Mesothelial cell of epicardium (in vitro differentiated cells): Measurements from ENCODE around the gene DISC1. TPM values are rescaled to one million over a fixed set of nuclear protein-coding genes. Genes with fewer than 3 reads are reported as not detected.

Experiments
- DNase-seq, 2 experiments: peaks; one replicate each; pipeline ENCODE4 v3.0.0; 2021; ENCODE audit warnings: low spot score in 2 of 2; ENCODE audit not compliant: unreplicated experiment in 2 of 2
- H3K27ac Mint-ChIP-seq: 2 replicates; pipeline ENCODE4 v1.8.0; 2021; ENCODE audit warnings: mixed read lengths
- H3K27me3 Mint-ChIP-seq: 2 replicates; pipeline ENCODE4 v1.8.0; 2021; ENCODE audit warnings: low read depth, mixed read lengths
- H3K36me3 Mint-ChIP-seq: 2 replicates; pipeline ENCODE4 v1.8.0; 2021; ENCODE audit warnings: mixed read lengths
- H3K4me1 Mint-ChIP-seq: 2 replicates; pipeline ENCODE4 v1.8.0; 2021; ENCODE audit warnings: mixed read lengths
- H3K4me3 Mint-ChIP-seq: 2 replicates; pipeline ENCODE4 v1.8.0; 2021; ENCODE audit warnings: mild to moderate bottlenecking, moderate library complexity, mixed read lengths
- H3K9me3 Mint-ChIP-seq: 2 replicates; pipeline ENCODE4 v1.8.0; 2021; ENCODE audit warnings: mixed read lengths
- total RNA-seq: library from RNA; stranded (reverse); gene quantifications from 3 replicates; pipeline ENCODE4 v1.2.1, GENCODE V29; 2021
- TF ChIP-seq, protein P1 (sequence below): fragments of 200-600 bp; sonication (generic); IDR thresholded peaks from one replicate; pipeline ENCODE4 v1.5.0; 2021; ENCODE audit warnings: antibody characterized with exemption; ENCODE audit not compliant: unreplicated experiment

DISC1 gene
- total RNA-seq, 1 donor from 2014 or later, result 9.1 TPM

DNA sequence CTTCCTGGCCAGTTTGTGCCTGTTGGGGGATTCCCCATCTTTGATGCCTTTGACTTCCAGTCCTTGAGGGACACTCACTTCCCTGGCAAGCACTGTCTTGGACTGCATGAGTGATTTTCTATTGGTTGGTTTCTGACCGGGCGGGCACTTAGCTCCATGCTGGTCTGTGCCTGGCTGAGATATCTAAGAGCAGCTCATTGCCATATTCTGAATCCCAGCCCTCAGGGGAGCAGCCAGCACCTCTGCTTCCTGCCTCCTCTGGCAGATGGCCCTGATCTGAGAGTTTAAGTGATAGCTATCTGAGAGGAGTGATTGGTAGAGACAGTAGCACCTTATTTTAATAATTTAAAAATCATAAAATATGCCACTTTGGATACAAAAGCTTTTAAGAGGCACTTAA is 52.5 kb downstream of the DISC1 start:
- H3K9me3 Mint-ChIP-seq, result no peaks in the 10 kb centered on the region
- no peak overlapping the region for H3K27ac Mint-ChIP-seq

DNA sequence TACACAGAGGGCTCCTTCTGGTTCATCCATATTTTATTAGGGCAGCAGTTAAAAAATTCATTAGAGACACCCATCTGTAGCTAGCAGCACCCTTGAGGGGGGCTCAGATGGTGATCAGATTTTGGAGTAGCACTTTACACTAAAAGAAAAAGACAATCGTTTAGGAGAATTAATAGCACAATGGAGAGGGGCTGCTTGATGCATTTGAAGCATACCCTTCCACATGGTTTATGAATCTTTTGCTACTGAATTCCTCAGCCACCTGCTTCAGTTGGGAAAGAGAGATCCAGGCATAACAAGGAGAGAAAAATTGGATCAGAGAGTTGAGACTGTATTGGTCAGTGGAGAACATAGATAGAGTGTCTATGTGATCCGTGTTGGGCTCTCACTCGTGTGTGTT is 54.4 kb downstream of the DISC1 start:
- no peaks in the 10 kb centered on the region for H3K27me3 Mint-ChIP-seq
- H3K4me1 Mint-ChIP-seq, result peaks cover 18% of the 10 kb centered on the region
- H3K4me3 Mint-ChIP-seq, result no peak overlapping the region
- H3K36me3 Mint-ChIP-seq, result peaks cover 1% of the 10 kb centered on the region
- TF ChIP-seq, protein P1, sequence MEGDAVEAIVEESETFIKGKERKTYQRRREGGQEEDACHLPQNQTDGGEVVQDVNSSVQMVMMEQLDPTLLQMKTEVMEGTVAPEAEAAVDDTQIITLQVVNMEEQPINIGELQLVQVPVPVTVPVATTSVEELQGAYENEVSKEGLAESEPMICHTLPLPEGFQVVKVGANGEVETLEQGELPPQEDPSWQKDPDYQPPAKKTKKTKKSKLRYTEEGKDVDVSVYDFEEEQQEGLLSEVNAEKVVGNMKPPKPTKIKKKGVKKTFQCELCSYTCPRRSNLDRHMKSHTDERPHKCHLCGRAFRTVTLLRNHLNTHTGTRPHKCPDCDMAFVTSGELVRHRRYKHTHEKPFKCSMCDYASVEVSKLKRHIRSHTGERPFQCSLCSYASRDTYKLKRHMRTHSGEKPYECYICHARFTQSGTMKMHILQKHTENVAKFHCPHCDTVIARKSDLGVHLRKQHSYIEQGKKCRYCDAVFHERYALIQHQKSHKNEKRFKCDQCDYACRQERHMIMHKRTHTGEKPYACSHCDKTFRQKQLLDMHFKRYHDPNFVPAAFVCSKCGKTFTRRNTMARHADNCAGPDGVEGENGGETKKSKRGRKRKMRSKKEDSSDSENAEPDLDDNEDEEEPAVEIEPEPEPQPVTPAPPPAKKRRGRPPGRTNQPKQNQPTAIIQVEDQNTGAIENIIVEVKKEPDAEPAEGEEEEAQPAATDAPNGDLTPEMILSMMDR, result no peak
- no peak for DNase-seq
- no peaks in the 10 kb centered on the region for H3K9me3 Mint-ChIP-seq
- no peak overlapping the region for H3K27ac Mint-ChIP-seq

More for the DNA sequence above, 52.5 kb downstream of the DISC1 start:
- H3K27me3 Mint-ChIP-seq, result no peaks in the 10 kb centered on the region
- peaks cover 18% of the 10 kb centered on the region for H3K4me1 Mint-ChIP-seq
- H3K36me3 Mint-ChIP-seq, result no peaks in the 10 kb centered on the region
- H3K4me3 Mint-ChIP-seq, result no peak overlapping the region
- DNase-seq, result no peak
- TF ChIP-seq, protein P1, result no peak

GRCh38 chr1:231682779-231683178 is 56.2 kb downstream of the DISC1 start:
- no peak for DNase-seq
- TF ChIP-seq, protein P1, result no peak
- Mint-ChIP-seq H3K4me3 (no peak overlapping the region), H3K9me3 (peaks cover 7% of the 10 kb centered on the region), H3K27me3 (no peaks in the 10 kb centered on the region), H3K36me3 (peaks cover 7% of the 10 kb centered on the region), H3K27ac (no peak overlapping the region), H3K4me1 (peaks cover 6% of the 10 kb centered on the region)

GRCh38 chr1:231683439-231684165 is 57.0 kb downstream of the DISC1 start:
- Mint-ChIP-seq H3K27me3 (no peaks in the 10 kb centered on the region), H3K27ac (no peak overlapping the region), H3K9me3 (peaks cover 7% of the 10 kb centered on the region), H3K4me3 (no peak overlapping the region), H3K4me1 (peaks cover 3% of the 10 kb centered on the region), H3K36me3 (peaks cover 7% of the 10 kb centered on the region)
- TF ChIP-seq, protein P1, result no peak
- DNase-seq, result no peak

DNA sequence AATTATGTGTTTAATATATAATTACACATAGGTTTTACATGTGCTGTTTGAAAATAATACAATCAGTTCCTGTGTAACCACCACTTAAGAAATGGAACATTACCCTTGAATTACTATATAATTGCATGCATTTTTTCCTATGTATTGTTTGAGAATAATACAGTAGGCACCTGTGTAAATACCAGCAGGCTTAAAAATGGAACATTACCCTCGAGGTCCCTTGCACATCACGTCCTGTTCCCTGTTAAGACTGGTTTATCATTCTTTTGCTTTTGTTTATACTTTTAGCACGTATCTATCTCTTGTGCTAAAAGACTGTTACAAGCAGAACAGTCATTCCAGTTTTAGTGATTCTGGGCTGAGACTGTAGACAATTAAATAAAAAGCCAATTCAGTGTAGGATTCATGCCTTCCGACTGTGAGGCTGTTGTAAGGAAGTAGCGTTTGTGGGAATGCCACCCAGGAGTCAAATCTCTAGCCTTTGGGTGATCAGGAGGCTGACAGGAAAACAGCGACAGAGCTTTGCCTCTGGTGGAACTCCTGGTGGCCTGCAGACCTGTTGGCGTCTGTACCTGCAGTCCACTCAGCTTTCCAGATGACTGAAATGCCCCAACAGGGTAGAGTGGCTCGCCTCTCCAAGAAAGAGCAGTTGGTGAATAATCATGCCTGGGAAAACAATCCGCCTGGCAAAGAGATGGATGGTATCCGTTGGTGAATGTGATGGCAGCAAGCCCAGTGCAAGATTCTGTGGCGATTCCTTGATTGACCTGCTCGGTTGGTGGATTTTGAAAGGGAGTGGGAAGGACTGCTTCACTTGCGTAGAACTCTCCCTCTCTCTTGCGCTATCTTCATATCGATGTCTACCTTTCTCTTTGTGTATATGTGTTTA is 58.0 kb downstream of the DISC1 start:
- Mint-ChIP-seq H3K27ac (no peak overlapping the region), H3K4me3 (no peak overlapping the region), H3K36me3 (peaks cover 7% of the 10 kb centered on the region), H3K9me3 (peaks cover 7% of the 10 kb centered on the region), H3K4me1 (no peaks in the 10 kb centered on the region), H3K27me3 (no peaks in the 10 kb centered on the region)
- DNase-seq, result no peak
- TF ChIP-seq, protein P1, result no peak
